Nephron progenitor cell (in vitro differentiated cells): Measurements from ENCODE around the gene TRDN.
A peak's percentile ranks its signal among the peaks of the same experiment; 100 is the strongest.

Experiments
- DNase-seq: peaks from one replicate; pipeline ENCODE4 v3.0.0; 2021
- H3K27ac Mint-ChIP-seq: 2 replicates; pipeline ENCODE4 v1.8.0; 2021; ENCODE audit warnings: mild to moderate bottlenecking, moderate library complexity, mixed read lengths
- H3K27me3 Mint-ChIP-seq: 2 replicates; pipeline ENCODE4 v1.8.0; 2021; ENCODE audit warnings: mild to moderate bottlenecking, low read depth, mixed read lengths; ENCODE audit not compliant: poor library complexity
- H3K36me3 Mint-ChIP-seq: 2 replicates; pipeline ENCODE4 v1.8.0; 2021; ENCODE audit warnings: low read depth, mixed read lengths
- H3K4me1 Mint-ChIP-seq: 2 replicates; pipeline ENCODE4 v1.8.0; 2021; ENCODE audit warnings: mixed read lengths
- H3K4me3 Mint-ChIP-seq: 2 replicates; pipeline ENCODE4 v1.8.0; 2021; ENCODE audit warnings: mild to moderate bottlenecking, moderate library complexity, mixed read lengths
- H3K9me3 Mint-ChIP-seq: 2 replicates; pipeline ENCODE4 v1.8.0; 2021; ENCODE audit warnings: mild to moderate bottlenecking, moderate library complexity, mixed read lengths
- TF ChIP-seq, protein P1 (sequence below): fragments of 200-600 bp; sonication (generic); IDR thresholded peaks from 2 replicates; pipeline ENCODE4 v1.5.0; 2021; ENCODE audit warnings: antibody characterized with exemption

The TRDN gene

DNA sequence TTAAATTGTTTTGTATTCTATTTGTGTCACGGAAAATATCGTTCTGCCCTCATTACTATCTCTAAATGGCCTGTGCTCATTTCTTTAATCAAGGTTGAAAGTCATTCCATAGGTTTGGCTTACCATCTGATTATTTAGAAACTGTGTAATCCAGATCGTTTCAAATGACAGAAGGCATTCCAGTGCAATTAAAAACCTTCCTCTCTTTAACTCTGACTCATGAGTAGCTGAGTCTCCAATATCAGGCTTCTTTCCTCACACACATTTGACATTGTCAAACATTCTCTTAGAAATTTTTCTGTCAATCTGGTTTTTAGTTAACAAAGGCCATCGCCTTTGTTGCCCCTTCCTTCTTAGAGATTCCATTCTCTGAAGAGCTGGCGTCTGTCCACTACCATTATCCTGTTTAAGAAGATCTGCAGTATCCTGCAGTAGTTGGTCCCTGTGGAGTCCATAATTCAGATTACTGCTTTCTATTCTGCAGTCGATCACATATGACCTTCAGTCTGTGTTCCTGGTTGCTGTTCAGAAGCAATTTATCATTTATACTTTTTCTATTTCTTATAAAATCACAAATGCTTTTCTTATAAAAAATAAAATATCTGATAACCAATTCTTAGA, 3.9 kb upstream of the TRDN start:
- TF ChIP-seq, protein P1, sequence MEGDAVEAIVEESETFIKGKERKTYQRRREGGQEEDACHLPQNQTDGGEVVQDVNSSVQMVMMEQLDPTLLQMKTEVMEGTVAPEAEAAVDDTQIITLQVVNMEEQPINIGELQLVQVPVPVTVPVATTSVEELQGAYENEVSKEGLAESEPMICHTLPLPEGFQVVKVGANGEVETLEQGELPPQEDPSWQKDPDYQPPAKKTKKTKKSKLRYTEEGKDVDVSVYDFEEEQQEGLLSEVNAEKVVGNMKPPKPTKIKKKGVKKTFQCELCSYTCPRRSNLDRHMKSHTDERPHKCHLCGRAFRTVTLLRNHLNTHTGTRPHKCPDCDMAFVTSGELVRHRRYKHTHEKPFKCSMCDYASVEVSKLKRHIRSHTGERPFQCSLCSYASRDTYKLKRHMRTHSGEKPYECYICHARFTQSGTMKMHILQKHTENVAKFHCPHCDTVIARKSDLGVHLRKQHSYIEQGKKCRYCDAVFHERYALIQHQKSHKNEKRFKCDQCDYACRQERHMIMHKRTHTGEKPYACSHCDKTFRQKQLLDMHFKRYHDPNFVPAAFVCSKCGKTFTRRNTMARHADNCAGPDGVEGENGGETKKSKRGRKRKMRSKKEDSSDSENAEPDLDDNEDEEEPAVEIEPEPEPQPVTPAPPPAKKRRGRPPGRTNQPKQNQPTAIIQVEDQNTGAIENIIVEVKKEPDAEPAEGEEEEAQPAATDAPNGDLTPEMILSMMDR, result no peak
- Mint-ChIP-seq H3K36me3 (no peaks in the 10 kb centered on the region), H3K4me3 (no peak overlapping the region), H3K27ac (no peak overlapping the region), H3K27me3 (no peaks in the 10 kb centered on the region), H3K4me1 (peaks cover 18% of the 10 kb centered on the region), H3K9me3 (no peaks in the 10 kb centered on the region)
- no peak for DNase-seq

DNA sequence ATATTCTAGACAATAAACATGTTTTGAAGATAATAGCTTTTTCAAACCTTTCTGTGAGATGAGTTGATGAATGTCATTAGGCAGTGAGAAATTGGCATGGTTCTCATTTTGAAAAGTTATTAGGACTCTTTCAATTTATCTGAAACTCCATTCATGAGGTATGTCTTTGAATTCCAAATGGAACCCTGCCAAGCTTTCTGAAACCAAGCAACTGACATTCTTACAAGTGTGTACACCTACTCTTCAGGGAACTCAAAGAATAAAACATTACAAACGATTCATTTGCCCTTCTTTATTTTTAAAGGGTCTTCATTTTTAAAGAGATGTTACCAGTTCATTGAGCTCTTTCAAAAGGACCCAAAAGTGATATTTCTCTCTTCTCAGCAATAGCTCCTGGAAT, 2.1 kb upstream of the TRDN start:
- no peaks in the 10 kb centered on the region for H3K36me3 Mint-ChIP-seq
- H3K4me3 Mint-ChIP-seq, result no peak overlapping the region
- DNase-seq, result no peak
- H3K27ac Mint-ChIP-seq, result no peak overlapping the region
- no peaks in the 10 kb centered on the region for H3K27me3 Mint-ChIP-seq
- peaks cover 25% of the 10 kb centered on the region for H3K4me1 Mint-ChIP-seq
- H3K9me3 Mint-ChIP-seq, result no peaks in the 10 kb centered on the region
- TF ChIP-seq, protein P1, result no peak

DNA sequence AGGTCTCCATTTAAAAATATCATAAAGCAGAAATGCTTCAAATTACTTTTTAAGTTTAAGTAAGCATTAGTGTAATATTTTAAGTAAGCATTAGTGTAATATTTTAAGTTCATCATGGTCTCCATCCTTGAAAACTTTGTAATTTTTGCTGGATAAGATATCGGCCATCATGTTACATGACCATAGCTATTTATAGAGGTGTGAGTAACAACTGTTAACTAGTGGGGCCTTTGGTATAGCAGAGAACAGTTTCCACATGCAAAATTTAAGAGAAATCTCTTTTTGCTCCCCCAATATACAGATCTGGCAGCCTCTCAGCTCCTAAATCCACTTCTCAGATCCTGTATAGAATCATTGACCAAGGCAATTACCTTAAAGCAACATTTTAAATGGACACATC, 468 bp downstream of the TRDN start:
- peaks cover 25% of the 10 kb centered on the region for H3K4me1 Mint-ChIP-seq
- no peak overlapping the region for H3K4me3 Mint-ChIP-seq
- TF ChIP-seq, protein P1, result no peak
- no peak for DNase-seq
- no peaks in the 10 kb centered on the region for H3K9me3 Mint-ChIP-seq
- H3K36me3 Mint-ChIP-seq, result no peaks in the 10 kb centered on the region
- H3K27ac Mint-ChIP-seq, result peak overlapping the region; percentile 95
- H3K27me3 Mint-ChIP-seq, result no peaks in the 10 kb centered on the region

DNA sequence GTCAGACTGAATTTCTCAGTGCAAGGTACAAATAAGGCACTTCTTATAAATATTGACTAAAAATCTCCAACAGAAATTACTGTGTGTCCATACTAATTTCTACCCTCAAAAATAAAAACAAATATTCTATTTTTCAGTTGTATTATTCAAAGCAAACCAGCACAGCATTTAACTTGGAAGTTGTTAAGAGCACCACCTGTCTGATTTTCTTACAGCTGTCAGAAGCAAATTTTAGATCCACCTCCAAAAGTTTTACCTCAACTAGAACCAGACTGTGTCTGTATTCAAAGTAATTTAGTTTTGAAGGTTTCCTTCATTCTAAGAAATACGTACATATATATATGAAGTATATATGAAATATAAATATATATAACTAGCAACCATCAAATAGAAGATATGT, 1.2 kb downstream of the TRDN start:
- TF ChIP-seq, protein P1, result no peak
- Mint-ChIP-seq H3K4me1 (peaks cover 25% of the 10 kb centered on the region), H3K4me3 (no peak overlapping the region), H3K27ac (no peak overlapping the region), H3K36me3 (no peaks in the 10 kb centered on the region), H3K9me3 (no peaks in the 10 kb centered on the region), H3K27me3 (no peaks in the 10 kb centered on the region)
- no peak for DNase-seq

DNA sequence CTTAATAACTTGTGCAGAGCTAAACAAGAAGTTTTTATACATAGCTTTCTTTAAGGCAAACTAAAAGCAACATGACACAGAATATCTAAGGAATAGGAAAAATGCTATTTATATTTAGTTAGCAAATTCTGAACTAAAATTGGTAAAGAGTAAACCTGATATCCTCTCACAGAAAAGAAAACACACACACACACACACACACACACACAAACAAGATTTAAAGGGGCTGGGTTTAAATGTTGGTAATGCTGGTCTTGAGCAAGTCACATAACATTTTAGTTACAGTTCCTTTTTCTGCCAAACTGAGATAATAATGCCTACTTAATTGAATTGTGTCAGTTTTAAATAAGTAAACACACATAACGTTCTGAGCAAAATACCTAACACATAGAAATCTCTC, 1.6 kb downstream of the TRDN start:
- Mint-ChIP-seq H3K4me3 (no peak overlapping the region), H3K9me3 (no peaks in the 10 kb centered on the region), H3K27ac (no peak overlapping the region), H3K4me1 (peaks cover 25% of the 10 kb centered on the region), H3K36me3 (no peaks in the 10 kb centered on the region), H3K27me3 (no peaks in the 10 kb centered on the region)
- no peak for DNase-seq
- TF ChIP-seq, protein P1, result no peak

DNA sequence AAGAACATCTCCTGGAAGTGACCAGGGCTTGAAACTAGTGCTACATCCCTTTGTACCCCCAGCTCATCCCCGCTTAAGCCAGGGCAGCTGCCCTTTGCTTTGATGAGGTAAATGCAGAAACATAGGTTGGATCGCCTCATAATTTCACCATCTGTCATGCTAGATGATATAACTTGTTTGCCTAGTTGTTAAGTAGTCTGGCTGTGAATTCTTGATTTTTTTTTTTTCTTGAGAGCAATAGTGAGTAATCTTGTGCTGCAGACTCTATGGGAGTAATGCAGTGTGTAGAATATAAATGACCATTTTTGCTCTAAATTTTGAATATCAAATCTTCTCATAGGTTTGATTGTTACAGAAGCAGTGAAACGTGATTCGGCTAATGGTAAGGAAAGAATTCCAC, 4.1 kb downstream of the TRDN start:
- H3K36me3 Mint-ChIP-seq, result no peaks in the 10 kb centered on the region
- TF ChIP-seq, protein P1, result no peak
- H3K27ac Mint-ChIP-seq, result peak overlapping the region; percentile 22
- DNase-seq, result no peak
- no peak overlapping the region for H3K4me3 Mint-ChIP-seq
- peaks cover 20% of the 10 kb centered on the region for H3K4me1 Mint-ChIP-seq
- H3K27me3 Mint-ChIP-seq, result no peaks in the 10 kb centered on the region
- H3K9me3 Mint-ChIP-seq, result no peaks in the 10 kb centered on the region
